HepG2 (cell line): ENCODE data around the gene DCST2. TPM values are rescaled to one million over a fixed set of nuclear protein-coding genes. Genes with fewer than 3 reads are reported as not detected.

ENCODE experiments used
- DNMT3B ChIP-seq: conservative IDR thresholded peaks from 2 replicates; pipeline ENCODE4 v1.6.1; 2016; ENCODE audit warnings: missing biosample characterization, control low read depth
- FOXO4 ChIP-seq: sonication (generic); formaldehyde crosslinking; conservative IDR thresholded peaks from 2 replicates; pipeline ENCODE4 v1.8.1; 2023; ENCODE audit warnings: missing genetic modification reagents
- HNRNPH1 ChIP-seq: fragments of 200-400 bp; formaldehyde crosslinking; optimal IDR thresholded peaks from 2 replicates; pipeline ENCODE3; 2017; ENCODE audit warnings: mild to moderate bottlenecking, low read depth, low read length
- KAT8 ChIP-seq: IDR thresholded peaks from 2 replicates; pipeline ENCODE4 v1.6.1; 2016; ENCODE audit warnings: missing genetic modification reagents, missing compliant biosample characterization
- MED1 ChIP-seq: sonication (generic); formaldehyde crosslinking; IDR thresholded peaks from 2 replicates; pipeline ENCODE4 v1.4.0; 2020; ENCODE audit warnings: missing genetic modification reagents
- NBN ChIP-seq: fragments of 450-650 bp; conservative IDR thresholded peaks from 2 replicates; pipeline ENCODE4 v1.6.1; 2017
- NR2F2 ChIP-seq: IDR thresholded peaks from 2 replicates; pipeline ENCODE4 v1.6.1; 2012; ENCODE audit warnings: low read depth, inconsistent platforms, borderline replicate concordance
- PRDM10 ChIP-seq: sonication (generic); formaldehyde crosslinking; IDR thresholded peaks from 2 replicates; pipeline ENCODE4 v1.4.0; 2020; ENCODE audit warnings: low read depth, missing genetic modification reagents
- SOX6 ChIP-seq, 2 experiments: fragments of 450-650 bp in 1 of 2; sonication (generic) in 1 of 2; formaldehyde crosslinking in 1 of 2; IDR thresholded peaks; 2 replicates each; pipeline versions ENCODE4 v1.4.0 to v1.6.1; 2017 to 2020; ENCODE audit warnings: antibody characterized with exemption in 1 of 2, mild to moderate bottlenecking in 1 of 2, missing genetic modification reagents in 1 of 2
- SP4 ChIP-seq: sonication (generic); formaldehyde crosslinking; IDR thresholded peaks from 2 replicates; pipeline ENCODE4 v1.8.1; 2023; ENCODE audit warnings: mild to moderate bottlenecking, missing genetic modification reagents
- TBX3 ChIP-seq: fragments of 450-650 bp; IDR thresholded peaks from 2 replicates; pipeline ENCODE4 v1.6.1; 2017; ENCODE audit warnings: antibody characterized with exemption, mild to moderate bottlenecking, inconsistent platforms, borderline replicate concordance
- ZBTB14 ChIP-seq: sonication (generic); formaldehyde crosslinking; IDR thresholded peaks from 2 replicates; pipeline ENCODE4 v1.4.0; 2020; ENCODE audit warnings: missing genetic modification reagents
- ZFY ChIP-seq: sonication (generic); formaldehyde crosslinking; IDR thresholded peaks from 2 replicates; pipeline ENCODE4 v1.4.0; 2020; ENCODE audit warnings: missing genetic modification reagents
- ZMYM3 ChIP-seq: sonication (generic); formaldehyde crosslinking; IDR thresholded peaks from 2 replicates; pipeline ENCODE4 v1.5.1; 2020; ENCODE audit warnings: mild to moderate bottlenecking, missing genetic modification reagents
- ZNF17 ChIP-seq: sonication (generic); formaldehyde crosslinking; IDR thresholded peaks from 2 replicates; pipeline ENCODE4 v1.5.0; 2020; ENCODE audit warnings: mild to moderate bottlenecking, missing genetic modification reagents
- ZNF281 ChIP-seq: sonication (generic); formaldehyde crosslinking; IDR thresholded peaks from 2 replicates; pipeline ENCODE4 v1.4.0; 2020; ENCODE audit warnings: missing genetic modification reagents, borderline replicate concordance
- ZNF496 ChIP-seq: sonication (generic); formaldehyde crosslinking; IDR thresholded peaks from 2 replicates; pipeline ENCODE4 v1.8.1; 2023; ENCODE audit warnings: mild to moderate bottlenecking, moderate library complexity, missing genetic modification reagents; ENCODE audit not compliant: insufficient replicate concordance
- ZNF510 ChIP-seq: sonication (generic); formaldehyde crosslinking; IDR thresholded peaks from 2 replicates; pipeline ENCODE4 v1.4.0; 2020; ENCODE audit warnings: low read depth, mild to moderate bottlenecking, missing genetic modification reagents
- ZNF546 ChIP-seq: sonication (generic); formaldehyde crosslinking; conservative IDR thresholded peaks from 2 replicates; pipeline ENCODE4 v1.8.1; 2023; ENCODE audit warnings: mild to moderate bottlenecking, missing genetic modification reagents
- ZNF672 ChIP-seq: sonication (generic); formaldehyde crosslinking; IDR thresholded peaks from 2 replicates; pipeline ENCODE4 v1.8.1; 2022; ENCODE audit warnings: missing genetic modification reagents
- ZSCAN29 ChIP-seq: sonication (generic); formaldehyde crosslinking; conservative IDR thresholded peaks from 2 replicates; pipeline ENCODE4 v1.4.0; 2020; ENCODE audit warnings: mild to moderate bottlenecking, missing genetic modification reagents
- polyA plus RNA-seq, 8 experiments: library from polyadenylated mRNA; depleted of rRNA in 3 of 8; stranded (reverse) in 7 of 8; unstranded in 1 of 8; fragments of >200 nt; fragmentation: Illumina TruSeq in 4 of 8; extraction: Trizol in 4 of 8; gene quantifications; 2 replicates each; pipeline versions ENCODE4 v1.2.1 to v1.2.3, GENCODE V29; 2011 to 2016; ENCODE audit warnings: low read depth in 4 of 8, missing spikeins in 1 of 8, mixed read lengths in 1 of 8; ENCODE audit not compliant: insufficient read depth in 1 of 8
- total RNA-seq, 5 experiments: library from RNA; depleted of rRNA; stranded (reverse); fragments of >200 nt; fragmentation: Illumina TruSeq; extraction: Trizol; gene quantifications; 2 replicates each; pipeline ENCODE4 v1.2.3, GENCODE V29; 2016; ENCODE audit warnings: low read depth in 1 of 5

DCST2 gene
- total and polyA plus RNA-seq, 2 of the 13 experiments (the other 11 are each of a cell fraction or from before 2014, with no cell fraction given), result 0.74 TPM; not detected in 1

GRCh38 chr1:154973344-154974101 lies 60.1 kb downstream of the DCST2 start (continued):
- no peak for TF ChIP-seq TBX3
- peak; percentile 57; the same call in 1 of the 2 replicates for TF ChIP-seq MED1 (CRISPR knock-in tag)
- no peak for TF ChIP-seq SOX6 (IDR thresholded peaks at IDR 0.05)
- no peak; the same call in 1 of the 2 replicates for TF ChIP-seq SOX6 (CRISPR knock-in tag; IDR thresholded peaks at IDR 0.05)
- TF ChIP-seq ZBTB14, result no peak
- peak; percentile 17; the same call in 1 of the 2 replicates for TF ChIP-seq ZFY (CRISPR knock-in tag)
- no peak for TF ChIP-seq DNMT3B (CRISPR knock-in tag)
- no peak for TF ChIP-seq ZNF496
- no peak; the same call in 1 of the 2 replicates for TF ChIP-seq ZNF281 (CRISPR knock-in tag)
- no peak for TF ChIP-seq KAT8 (CRISPR knock-in tag)
- no peak for TF ChIP-seq ZNF672 (CRISPR knock-in tag)
- no peak for TF ChIP-seq HNRNPH1
- TF ChIP-seq NR2F2, result no peak; the same call in 1 of the 2 replicates
- no peak for TF ChIP-seq FOXO4 (CRISPR knock-in tag)
- no peak for TF ChIP-seq ZMYM3 (CRISPR knock-in tag)
- TF ChIP-seq PRDM10 (CRISPR knock-in tag), result peak; percentile 77
- no peak for TF ChIP-seq ZNF546 (CRISPR knock-in tag)
- peak; percentile 90 for TF ChIP-seq ZSCAN29
- TF ChIP-seq SP4, result peak; percentile 41; the same call in 1 of the 2 replicates
- no peak for TF ChIP-seq ZNF17 (CRISPR knock-in tag)
- no peak for TF ChIP-seq NBN
- no peak for TF ChIP-seq ZNF510
